ENCODE measurements around the gene MBNL2.

MBNL2 gene

GRCh38 chr13:97417698-97418097 lies 195.6 kb downstream of the MBNL2 start:
- Histone ChIP-seq H3K9ac (ENCODE audit: low read length) (no peak overlapping the region), H2AFZ (ENCODE audit: low read depth, low read length, severe bottlenecking) (no peak overlapping the region), H3K79me2 (ENCODE audit: insufficient read depth, low read length) (no peaks in the 10 kb centered on the region), H3K9me3 (ENCODE audit: insufficient read depth, low read length) (no peaks in the 10 kb centered on the region), H3K4me2 (ENCODE audit: low read depth, low read length, poor library complexity, severe bottlenecking) (no peak overlapping the region), H3K4me3 (ENCODE audit: insufficient read depth, low read length, poor library complexity, severe bottlenecking) (no peak overlapping the region), H3K27me3 (ENCODE audit: low read length) (no peaks in the 10 kb centered on the region; the same call in 1 of the 2 replicates), H3K36me3 (ENCODE audit: low read length) (no peaks in the 10 kb centered on the region), H3K27ac (ENCODE audit: low read depth, low read length) (no peak overlapping the region), H3K9me2 (replicated peaks; ENCODE audit: insufficient read depth, low read length) (no peaks in the 10 kb centered on the region), H4K20me1 (ENCODE audit: low read depth, low read length) (no peaks in the 10 kb centered on the region), H3F3A (ENCODE audit: insufficient read depth) (no peaks in the 10 kb centered on the region)
- TF ChIP-seq EZH2phosphoT487 (conservative IDR thresholded peaks at IDR 0.05; ENCODE audit: low read length), result no peak
- TF ChIP-seq CTCF (IDR thresholded peaks at IDR 0.05; ENCODE audit: insufficient read depth, low read length, poor library complexity, severe bottlenecking), result no peak

GRCh38 chr13:97422118-97423054 lies 200.3 kb downstream of the MBNL2 start:
- H3K27me3 ChIP-seq (ENCODE audit: low read length), result no peaks in the 10 kb centered on the region; the same call in 1 of the 2 replicates
- H3F3A ChIP-seq (ENCODE audit: insufficient read depth), result no peaks in the 10 kb centered on the region
- H3K9me3 ChIP-seq (ENCODE audit: insufficient read depth, low read length), result no peaks in the 10 kb centered on the region
- H3K9me2 ChIP-seq (replicated peaks; ENCODE audit: insufficient read depth, low read length), result no peaks in the 10 kb centered on the region
- no peaks in the 10 kb centered on the region for H3K79me2 ChIP-seq (ENCODE audit: insufficient read depth, low read length)
- no peak overlapping the region for H3K4me3 ChIP-seq (ENCODE audit: insufficient read depth, low read length, poor library complexity, severe bottlenecking)
- TF ChIP-seq EZH2phosphoT487 (conservative IDR thresholded peaks at IDR 0.05; ENCODE audit: low read length), result no peak
- TF ChIP-seq CTCF (IDR thresholded peaks at IDR 0.05; ENCODE audit: insufficient read depth, low read length, poor library complexity, severe bottlenecking), result no peak
- H3K36me3 ChIP-seq (ENCODE audit: low read length), result no peaks in the 10 kb centered on the region
- H4K20me1 ChIP-seq (ENCODE audit: low read depth, low read length), result no peaks in the 10 kb centered on the region
- H2AFZ ChIP-seq (ENCODE audit: low read depth, low read length, severe bottlenecking), result no peak overlapping the region
- H3K9ac ChIP-seq (ENCODE audit: low read length), result no peak overlapping the region
- H3K4me2 ChIP-seq (ENCODE audit: low read depth, low read length, poor library complexity, severe bottlenecking), result no peak overlapping the region
- H3K27ac ChIP-seq (ENCODE audit: low read depth, low read length), result no peak overlapping the region

- H3K9ac ChIP-seq (ENCODE audit: low read length), result no peak overlapping the region
- no peak overlapping the region for H3K4me3 ChIP-seq (ENCODE audit: insufficient read depth, low read length, poor library complexity, severe bottlenecking)
- H2AFZ ChIP-seq (ENCODE audit: low read depth, low read length, severe bottlenecking), result no peak overlapping the region
- H3K4me2 ChIP-seq (ENCODE audit: low read depth, low read length, poor library complexity, severe bottlenecking), result no peak overlapping the region
- H3K9me3 ChIP-seq (ENCODE audit: insufficient read depth, low read length), result no peaks in the 10 kb centered on the region
- no peaks in the 10 kb centered on the region for H3K36me3 ChIP-seq (ENCODE audit: low read length)
- no peaks in the 10 kb centered on the region for H3K9me2 ChIP-seq (replicated peaks; ENCODE audit: insufficient read depth, low read length)
- H3K79me2 ChIP-seq (ENCODE audit: insufficient read depth, low read length), result no peaks in the 10 kb centered on the region
- H3F3A ChIP-seq (ENCODE audit: insufficient read depth), result no peaks in the 10 kb centered on the region
- H4K20me1 ChIP-seq (ENCODE audit: low read depth, low read length), result no peaks in the 10 kb centered on the region
- H3K27me3 ChIP-seq (ENCODE audit: low read length), result no peaks in the 10 kb centered on the region; the same call in 1 of the 2 replicates
- H3K27ac ChIP-seq (ENCODE audit: low read depth, low read length), result no peak overlapping the region
- no peak for TF ChIP-seq CTCF (IDR thresholded peaks at IDR 0.05; ENCODE audit: insufficient read depth, low read length, poor library complexity, severe bottlenecking)
- no peak for TF ChIP-seq EZH2phosphoT487 (conservative IDR thresholded peaks at IDR 0.05; ENCODE audit: low read length)
These were observed 201.3 kb downstream of the MBNL2 start for GRCh38 chr13:97423300-97424045.
